A673 (cell line): ENCODE data around the gene SPTBN2.

Experiments used
- CTCF ChIP-seq: fragments of 300-800, 200-600 bp; sonication (generic); conservative IDR thresholded peaks from 2 replicates; pipeline ENCODE4 v1.5.1; 2017; ENCODE audit warnings: low read depth, mild to moderate bottlenecking, antibody characterized with exemption, low read length, moderate library complexity, mixed read lengths
- EZH2 ChIP-seq: fragments of 200-600 bp; sonication (generic); IDR thresholded peaks from 2 replicates; pipeline ENCODE4 v1.6.1; 2017; ENCODE audit warnings: borderline replicate concordance, low read depth, mild to moderate bottlenecking, mixed read lengths, antibody characterized with exemption, low read length; ENCODE audit not compliant: poor library complexity, severe bottlenecking

- TF ChIP-seq CTCF (no peak), EZH2 (no peak)
Observed at GRCh38 chr11:66686801-66687750, 41.9 kb downstream of the SPTBN2 start.
